ENCODE measurements around the gene PDK2. TPM values are rescaled to one million over a fixed set of nuclear protein-coding genes. Genes with fewer than 3 reads are reported as not detected.
A peak's percentile ranks its signal among the peaks of the same experiment; 100 is the strongest.

The PDK2 gene
- total RNA-seq, 2 experiments from 2014 or later: 29.4 to 31.3 TPM

- H3K4me1 Mint-ChIP-seq: peaks cover 12% of the 10 kb centered on the region
These were observed 5.1 kb upstream of the PDK2 start for GRCh38 chr17:50090071-50090470.

GRCh38 chr17:50090971-50091917, 3.9 kb upstream of the PDK2 start:
- Mint-ChIP-seq H3K27ac (no peak overlapping the region), H3K9me3 (no peaks in the 10 kb centered on the region), H3K27me3 (peaks cover 5% of the 10 kb centered on the region), H3K4me3 (no peak overlapping the region), H3K36me3 (ENCODE audit: low read depth) (no peaks in the 10 kb centered on the region), H3K4me1 (peaks cover 21% of the 10 kb centered on the region)
- CTCF ChIA-PET: interaction anchor here (0.7 to 3.7 kb wide), 3 partner anchors 13 to 94 kb away, joined by 3 to 29 read pairs (median 4); no protein-coding TSS in a partner anchor
- POLR2A ChIA-PET: no interaction called here
- DNase-seq: no peak

More at GRCh38 chr17:50090071-50090470, 5.1 kb upstream of the PDK2 start:
- ChIA-PET CTCF (interaction anchor here (0.6 to 1.0 kb wide), 2 partner anchors 35 to 128 kb away, joined by 3 to 5 read pairs; no protein-coding TSS in a partner anchor), POLR2A (no interaction called here)
- Mint-ChIP-seq H3K27me3 (peaks cover 5% of the 10 kb centered on the region), H3K36me3 (ENCODE audit: low read depth) (no peaks in the 10 kb centered on the region), H3K27ac (no peak overlapping the region), H3K4me3 (no peak overlapping the region), H3K9me3 (no peaks in the 10 kb centered on the region)
- DNase-seq: no peak

GRCh38 chr17:50091918-50092285, 3.2 kb upstream of the PDK2 start:
- Mint-ChIP-seq H3K4me3 (no peak overlapping the region), H3K4me1 (peaks cover 24% of the 10 kb centered on the region), H3K27me3 (peaks cover 5% of the 10 kb centered on the region), H3K36me3 (ENCODE audit: low read depth) (no peaks in the 10 kb centered on the region), H3K27ac (no peak overlapping the region), H3K9me3 (no peaks in the 10 kb centered on the region)
- ChIA-PET CTCF (interaction anchor here (0.6 to 3.7 kb wide), 7 partner anchors 13 to 125 kb away, joined by 3 to 29 read pairs (median 4); no protein-coding TSS in a partner anchor), POLR2A (no interaction called here)
- DNase-seq: no peak

- CTCF ChIA-PET: interaction anchor here (0.6 to 3.7 kb wide), 20 partner anchors 8 to 241 kb away, joined by 3 to 30 read pairs (median 8); partner anchors contain the start of genes ITGA3 and PPP1R9B
- Mint-ChIP-seq H3K36me3 (ENCODE audit: low read depth) (no peaks in the 10 kb centered on the region), H3K9me3 (no peaks in the 10 kb centered on the region), H3K4me3 (no peak overlapping the region), H3K4me1 (peaks cover 25% of the 10 kb centered on the region), H3K27me3 (peaks cover 5% of the 10 kb centered on the region), H3K27ac (no peak overlapping the region)
- no peak for DNase-seq
- POLR2A ChIA-PET: no interaction called here
These were observed 1.9 kb upstream of the PDK2 start for GRCh38 chr17:50093246-50093645.

- Mint-ChIP-seq H3K36me3 (ENCODE audit: low read depth) (no peaks in the 10 kb centered on the region), H3K27me3 (peaks cover 5% of the 10 kb centered on the region), H3K4me3 (no peak overlapping the region), H3K27ac (no peak overlapping the region), H3K9me3 (no peaks in the 10 kb centered on the region), H3K4me1 (peaks cover 27% of the 10 kb centered on the region)
- CTCF ChIA-PET: interaction anchor here (0.6 to 3.7 kb wide), 59 partner anchors 9 to 549 kb away, joined by 3 to 30 read pairs (median 5); partner anchors contain the start of genes ITGA3 and PPP1R9B
- no peak for DNase-seq
- POLR2A ChIA-PET: no interaction called here
These were observed 1.3 kb upstream of the PDK2 start for GRCh38 chr17:50093807-50094206.

GRCh38 chr17:50094243-50094752, 853 bp upstream of the PDK2 start:
- ChIA-PET CTCF (interaction anchor here (0.6 to 3.7 kb wide), 65 partner anchors 9 to 1154 kb away, joined by 3 to 30 read pairs (median 5); partner anchors contain the start of genes ITGA3 and PPP1R9B), POLR2A (no interaction called here)
- Mint-ChIP-seq H3K27me3 (peaks cover 5% of the 10 kb centered on the region), H3K4me1 (peaks cover 27% of the 10 kb centered on the region), H3K4me3 (peak overlapping the region; percentile 96), H3K36me3 (ENCODE audit: low read depth) (no peaks in the 10 kb centered on the region), H3K9me3 (no peaks in the 10 kb centered on the region), H3K27ac (peak overlapping the region; percentile 93)
- peak; percentile 90 for DNase-seq

- Mint-ChIP-seq H3K9me3 (no peaks in the 10 kb centered on the region), H3K27me3 (peaks cover 5% of the 10 kb centered on the region), H3K4me1 (peaks cover 27% of the 10 kb centered on the region), H3K4me3 (peak overlapping the region; percentile 96), H3K36me3 (ENCODE audit: low read depth) (no peaks in the 10 kb centered on the region), H3K27ac (peak overlapping the region; percentile 93)
- POLR2A ChIA-PET: no interaction called here
- CTCF ChIA-PET: interaction anchor here (1.2 kb wide), 1 partner anchor 8 kb away, joined by 7 read pairs; no protein-coding TSS in a partner anchor
- no peak for DNase-seq
These were observed 481 bp downstream of the PDK2 start for GRCh38 chr17:50095626-50096037.

- DNase-seq: no peak
- ChIA-PET POLR2A (no interaction called here), CTCF (interaction anchor here (1.2 kb wide), 1 partner anchor 9 kb away, joined by 7 read pairs; no protein-coding TSS in a partner anchor)
- H3K4me3 Mint-ChIP-seq: peak overlapping the region; percentile 96
- H3K9me3 Mint-ChIP-seq: no peaks in the 10 kb centered on the region
- H3K4me1 Mint-ChIP-seq: peaks cover 27% of the 10 kb centered on the region
- H3K27me3 Mint-ChIP-seq: peaks cover 5% of the 10 kb centered on the region
- H3K36me3 Mint-ChIP-seq (ENCODE audit: low read depth): no peaks in the 10 kb centered on the region
- H3K27ac Mint-ChIP-seq: peak overlapping the region; percentile 93
These were observed 941 bp downstream of the PDK2 start for GRCh38 chr17:50096092-50096491.

GRCh38 chr17:50096758-50097157, 1.6 kb downstream of the PDK2 start:
- CTCF ChIA-PET: interaction anchor here (1.2 kb wide), 1 partner anchor 9 kb away, joined by 7 read pairs; no protein-coding TSS in a partner anchor
- peak overlapping the region; percentile 12 for H3K27ac Mint-ChIP-seq
- peak overlapping the region; percentile 96 for H3K4me3 Mint-ChIP-seq
- H3K4me1 Mint-ChIP-seq: peaks cover 27% of the 10 kb centered on the region
- no peaks in the 10 kb centered on the region for H3K36me3 Mint-ChIP-seq (ENCODE audit: low read depth)
- POLR2A ChIA-PET: no interaction called here
- peaks cover 5% of the 10 kb centered on the region for H3K27me3 Mint-ChIP-seq
- DNase-seq: no peak
- no peaks in the 10 kb centered on the region for H3K9me3 Mint-ChIP-seq

- Mint-ChIP-seq H3K27me3 (peaks cover 5% of the 10 kb centered on the region), H3K36me3 (ENCODE audit: low read depth) (no peaks in the 10 kb centered on the region), H3K4me1 (peaks cover 27% of the 10 kb centered on the region), H3K4me3 (peak overlapping the region; percentile 50), H3K9me3 (no peaks in the 10 kb centered on the region), H3K27ac (no peak overlapping the region)
- POLR2A ChIA-PET: no interaction called here
- CTCF ChIA-PET: interaction anchor here (0.6 to 1.0 kb wide), 2 partner anchors 11 to 43 kb away, joined by 3 read pairs; no protein-coding TSS in a partner anchor
- no peak for DNase-seq
These were observed 2.3 kb downstream of the PDK2 start for GRCh38 chr17:50097455-50097854.

- H3K36me3 Mint-ChIP-seq (ENCODE audit: low read depth): no peaks in the 10 kb centered on the region
- peaks cover 27% of the 10 kb centered on the region for H3K4me1 Mint-ChIP-seq
- no peak for DNase-seq
- no peak overlapping the region for H3K4me3 Mint-ChIP-seq
- no peak overlapping the region for H3K27ac Mint-ChIP-seq
- ChIA-PET CTCF (interaction anchor here (0.6 to 3.3 kb wide), 5 partner anchors 11 to 122 kb away, joined by 3 to 9 read pairs (median 3); no protein-coding TSS in a partner anchor), POLR2A (no interaction called here)
- peaks cover 3% of the 10 kb centered on the region for H3K27me3 Mint-ChIP-seq
- no peaks in the 10 kb centered on the region for H3K9me3 Mint-ChIP-seq
These were observed 2.8 kb downstream of the PDK2 start for GRCh38 chr17:50097926-50098325.

- no peaks in the 10 kb centered on the region for H3K36me3 Mint-ChIP-seq (ENCODE audit: low read depth)
- CTCF ChIA-PET: interaction anchor here (0.6 to 3.3 kb wide), 4 partner anchors 11 to 121 kb away, joined by 3 to 9 read pairs (median 5); partner anchors contain the start of gene PPP1R9B
- DNase-seq: no peak
- peak overlapping the region; percentile 20 for H3K27ac Mint-ChIP-seq
- no peak overlapping the region for H3K4me3 Mint-ChIP-seq
- no peaks in the 10 kb centered on the region for H3K9me3 Mint-ChIP-seq
- peaks cover 27% of the 10 kb centered on the region for H3K4me1 Mint-ChIP-seq
- POLR2A ChIA-PET: no interaction called here
- H3K27me3 Mint-ChIP-seq: no peaks in the 10 kb centered on the region
These were observed 3.4 kb downstream of the PDK2 start for GRCh38 chr17:50098583-50098982.
